K562 (cell line): ENCODE data around the gene MVP. TPM values are rescaled to one million over a fixed set of nuclear protein-coding genes. Genes with fewer than 3 reads are reported as not detected.
A peak's percentile ranks its signal among the peaks of the same experiment; 100 is the strongest.

ENCODE experiments used
- ETV5 ChIP-seq: sonication (generic); formaldehyde crosslinking; IDR thresholded peaks from 2 replicates; pipeline ENCODE4 v1.4.0; 2020; ENCODE audit warnings: low read depth, mild to moderate bottlenecking, missing genetic modification reagents
- MAFG ChIP-seq: fragments of 450-650 bp; conservative IDR thresholded peaks from 2 replicates; pipeline ENCODE4 v1.6.1; 2016; ENCODE audit warnings: missing genetic modification characterization, missing compliant biosample characterization
- MCM3 ChIP-seq: fragments of 450-650 bp; IDR thresholded peaks from 2 replicates; pipeline ENCODE4 v1.6.1; 2016
- MEF2A ChIP-seq: IDR thresholded peaks from 2 replicates; pipeline ENCODE4 v1.6.1; 2011; ENCODE audit warnings: low read depth, mild to moderate bottlenecking, low read length, moderate library complexity; ENCODE audit not compliant: control insufficient read depth
- MYBL2 ChIP-seq, 2 experiments: fragments of 450-650 bp in 1 of 2; sonication (generic) in 1 of 2; formaldehyde crosslinking in 1 of 2; IDR thresholded peaks; 2 replicates each; pipeline versions ENCODE4 v1.6.1 to v1.8.1; 2017 to 2022; ENCODE audit warnings: borderline replicate concordance in 1 of 2, inconsistent platforms in 1 of 2, low read depth in 1 of 2, mild to moderate bottlenecking in 1 of 2, missing genetic modification reagents in 1 of 2, moderate library complexity in 1 of 2
- NR2C1 ChIP-seq, 2 experiments: fragments of 450-650 bp; IDR thresholded peaks; 2 replicates each; pipeline ENCODE4 v1.6.1; 2017; ENCODE audit warnings: mild to moderate bottlenecking in 2 of 2, antibody characterized with exemption in 1 of 2, inconsistent platforms in 1 of 2, missing compliant biosample characterization in 1 of 2, missing genetic modification characterization in 1 of 2
- NRF1 ChIP-seq, 2 experiments: fragments of 450-650 bp; IDR thresholded peaks in 1 of 2; conservative IDR thresholded peaks in 1 of 2; 2 replicates each; pipeline ENCODE4 v1.6.1; 2014; ENCODE audit warnings: mild to moderate bottlenecking in 2 of 2
- RBM22 ChIP-seq: fragments of 200-400 bp; formaldehyde crosslinking; IDR thresholded peaks from 2 replicates; pipeline ENCODE4 v1.6.1; 2018; ENCODE audit warnings: low read length, low read depth; ENCODE audit not compliant: poor library complexity, severe bottlenecking
- TARDBP ChIP-seq: fragments of 450-650 bp; IDR thresholded peaks from 2 replicates; pipeline ENCODE4 v1.6.1; 2016
- TRIM24 ChIP-seq, 2 experiments: fragments of 450-650 bp; IDR thresholded peaks; 2 replicates each; pipeline ENCODE4 v1.6.1; 2016
- ZBTB43 ChIP-seq: sonication (generic); formaldehyde crosslinking; IDR thresholded peaks from 2 replicates; pipeline ENCODE4 v1.8.0; 2023; ENCODE audit warnings: mild to moderate bottlenecking, missing genetic modification reagents
- ZNF644 ChIP-seq: fragments of 200-800 bp; sonication (Bioruptor generic); IDR thresholded peaks from 2 replicates; pipeline ENCODE4 v1.6.1; 2016; ENCODE audit warnings: low read depth, missing genetic modification characterization, missing compliant biosample characterization
- polyA plus RNA-seq, 8 experiments: library from polyadenylated mRNA; depleted of rRNA in 4 of 8; stranded (reverse) in 5 of 8; unstranded in 3 of 8; fragments of >200 nt; fragmentation: Nextera tagmentation in 2 of 8; fragmentation: Illumina TruSeq in 1 of 8; extraction: Ambion mirVana in 2 of 8; extraction: Trizol in 1 of 8; gene quantifications; 2 replicates each; pipeline versions ENCODE4 v1.2.1 to v1.2.3, GENCODE V29; 2011 to 2014; ENCODE audit warnings: inconsistent platforms in 1 of 8, missing spikeins in 1 of 8
- total RNA-seq, 7 experiments: library from RNA; depleted of rRNA in 6 of 7; stranded (reverse); fragments of >200 nt in 6 of 7; fragmentation: Illumina TruSeq in 2 of 7; extraction: Trizol in 2 of 7; gene quantifications; 2 replicates each; pipeline versions ENCODE4 v1.2.1 to v1.2.3, GENCODE V29; 2011 to 2021; ENCODE audit warnings: low replicate concordance in 1 of 7
- TF ChIP-seq, protein P1 (sequence below): fragments of 450-650 bp; IDR thresholded peaks from 2 replicates; pipeline ENCODE4 v1.6.1; 2016; ENCODE audit warnings: mild to moderate bottlenecking, moderate library complexity

MVP gene
- total and polyA plus RNA-seq, 9 of the 15 experiments (the other 6 are each of a cell fraction or from before 2014, with no cell fraction given): 0.39 to 1.9 (median 0.76) TPM; not detected in 2

DNA sequence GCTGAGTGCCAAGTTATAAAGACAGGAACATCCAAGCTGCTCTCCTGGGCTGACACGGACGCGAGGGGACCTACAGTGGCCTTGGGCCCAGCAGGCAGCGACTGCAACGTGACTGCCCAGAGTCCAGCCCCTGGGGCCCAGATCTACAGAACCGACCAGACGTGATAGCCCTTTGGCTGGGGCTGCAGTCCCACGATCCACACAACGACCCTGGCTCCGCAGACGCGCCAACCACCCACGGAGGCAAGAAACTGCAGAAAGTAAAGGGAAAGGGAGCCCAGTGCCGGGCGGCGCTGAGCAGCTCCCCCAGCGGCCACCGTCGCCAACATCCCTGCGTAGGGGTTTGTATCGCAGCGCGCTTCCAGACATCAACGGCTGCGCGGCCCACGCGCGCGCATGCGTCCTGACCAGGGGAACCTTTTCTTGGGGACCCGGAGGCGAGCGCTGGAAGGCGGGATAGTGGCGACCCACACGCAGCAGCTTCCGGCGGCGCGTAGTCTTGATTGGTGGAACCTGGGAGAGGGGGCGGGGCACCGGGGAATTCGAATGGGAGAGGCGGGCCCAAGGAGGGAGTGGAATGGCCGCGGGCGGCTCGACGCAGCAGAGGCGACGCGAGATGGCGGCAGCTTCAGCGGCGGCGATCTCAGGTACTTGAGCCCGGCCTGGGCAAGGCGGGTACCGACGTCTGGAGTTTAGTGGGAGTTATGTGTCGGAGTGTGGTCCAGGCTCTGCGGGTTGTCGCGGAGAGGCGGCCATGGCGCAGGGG is 29.9 kb upstream of the MVP start, which contains the start of gene KIF22 (continued):
- TF ChIP-seq, protein P1, sequence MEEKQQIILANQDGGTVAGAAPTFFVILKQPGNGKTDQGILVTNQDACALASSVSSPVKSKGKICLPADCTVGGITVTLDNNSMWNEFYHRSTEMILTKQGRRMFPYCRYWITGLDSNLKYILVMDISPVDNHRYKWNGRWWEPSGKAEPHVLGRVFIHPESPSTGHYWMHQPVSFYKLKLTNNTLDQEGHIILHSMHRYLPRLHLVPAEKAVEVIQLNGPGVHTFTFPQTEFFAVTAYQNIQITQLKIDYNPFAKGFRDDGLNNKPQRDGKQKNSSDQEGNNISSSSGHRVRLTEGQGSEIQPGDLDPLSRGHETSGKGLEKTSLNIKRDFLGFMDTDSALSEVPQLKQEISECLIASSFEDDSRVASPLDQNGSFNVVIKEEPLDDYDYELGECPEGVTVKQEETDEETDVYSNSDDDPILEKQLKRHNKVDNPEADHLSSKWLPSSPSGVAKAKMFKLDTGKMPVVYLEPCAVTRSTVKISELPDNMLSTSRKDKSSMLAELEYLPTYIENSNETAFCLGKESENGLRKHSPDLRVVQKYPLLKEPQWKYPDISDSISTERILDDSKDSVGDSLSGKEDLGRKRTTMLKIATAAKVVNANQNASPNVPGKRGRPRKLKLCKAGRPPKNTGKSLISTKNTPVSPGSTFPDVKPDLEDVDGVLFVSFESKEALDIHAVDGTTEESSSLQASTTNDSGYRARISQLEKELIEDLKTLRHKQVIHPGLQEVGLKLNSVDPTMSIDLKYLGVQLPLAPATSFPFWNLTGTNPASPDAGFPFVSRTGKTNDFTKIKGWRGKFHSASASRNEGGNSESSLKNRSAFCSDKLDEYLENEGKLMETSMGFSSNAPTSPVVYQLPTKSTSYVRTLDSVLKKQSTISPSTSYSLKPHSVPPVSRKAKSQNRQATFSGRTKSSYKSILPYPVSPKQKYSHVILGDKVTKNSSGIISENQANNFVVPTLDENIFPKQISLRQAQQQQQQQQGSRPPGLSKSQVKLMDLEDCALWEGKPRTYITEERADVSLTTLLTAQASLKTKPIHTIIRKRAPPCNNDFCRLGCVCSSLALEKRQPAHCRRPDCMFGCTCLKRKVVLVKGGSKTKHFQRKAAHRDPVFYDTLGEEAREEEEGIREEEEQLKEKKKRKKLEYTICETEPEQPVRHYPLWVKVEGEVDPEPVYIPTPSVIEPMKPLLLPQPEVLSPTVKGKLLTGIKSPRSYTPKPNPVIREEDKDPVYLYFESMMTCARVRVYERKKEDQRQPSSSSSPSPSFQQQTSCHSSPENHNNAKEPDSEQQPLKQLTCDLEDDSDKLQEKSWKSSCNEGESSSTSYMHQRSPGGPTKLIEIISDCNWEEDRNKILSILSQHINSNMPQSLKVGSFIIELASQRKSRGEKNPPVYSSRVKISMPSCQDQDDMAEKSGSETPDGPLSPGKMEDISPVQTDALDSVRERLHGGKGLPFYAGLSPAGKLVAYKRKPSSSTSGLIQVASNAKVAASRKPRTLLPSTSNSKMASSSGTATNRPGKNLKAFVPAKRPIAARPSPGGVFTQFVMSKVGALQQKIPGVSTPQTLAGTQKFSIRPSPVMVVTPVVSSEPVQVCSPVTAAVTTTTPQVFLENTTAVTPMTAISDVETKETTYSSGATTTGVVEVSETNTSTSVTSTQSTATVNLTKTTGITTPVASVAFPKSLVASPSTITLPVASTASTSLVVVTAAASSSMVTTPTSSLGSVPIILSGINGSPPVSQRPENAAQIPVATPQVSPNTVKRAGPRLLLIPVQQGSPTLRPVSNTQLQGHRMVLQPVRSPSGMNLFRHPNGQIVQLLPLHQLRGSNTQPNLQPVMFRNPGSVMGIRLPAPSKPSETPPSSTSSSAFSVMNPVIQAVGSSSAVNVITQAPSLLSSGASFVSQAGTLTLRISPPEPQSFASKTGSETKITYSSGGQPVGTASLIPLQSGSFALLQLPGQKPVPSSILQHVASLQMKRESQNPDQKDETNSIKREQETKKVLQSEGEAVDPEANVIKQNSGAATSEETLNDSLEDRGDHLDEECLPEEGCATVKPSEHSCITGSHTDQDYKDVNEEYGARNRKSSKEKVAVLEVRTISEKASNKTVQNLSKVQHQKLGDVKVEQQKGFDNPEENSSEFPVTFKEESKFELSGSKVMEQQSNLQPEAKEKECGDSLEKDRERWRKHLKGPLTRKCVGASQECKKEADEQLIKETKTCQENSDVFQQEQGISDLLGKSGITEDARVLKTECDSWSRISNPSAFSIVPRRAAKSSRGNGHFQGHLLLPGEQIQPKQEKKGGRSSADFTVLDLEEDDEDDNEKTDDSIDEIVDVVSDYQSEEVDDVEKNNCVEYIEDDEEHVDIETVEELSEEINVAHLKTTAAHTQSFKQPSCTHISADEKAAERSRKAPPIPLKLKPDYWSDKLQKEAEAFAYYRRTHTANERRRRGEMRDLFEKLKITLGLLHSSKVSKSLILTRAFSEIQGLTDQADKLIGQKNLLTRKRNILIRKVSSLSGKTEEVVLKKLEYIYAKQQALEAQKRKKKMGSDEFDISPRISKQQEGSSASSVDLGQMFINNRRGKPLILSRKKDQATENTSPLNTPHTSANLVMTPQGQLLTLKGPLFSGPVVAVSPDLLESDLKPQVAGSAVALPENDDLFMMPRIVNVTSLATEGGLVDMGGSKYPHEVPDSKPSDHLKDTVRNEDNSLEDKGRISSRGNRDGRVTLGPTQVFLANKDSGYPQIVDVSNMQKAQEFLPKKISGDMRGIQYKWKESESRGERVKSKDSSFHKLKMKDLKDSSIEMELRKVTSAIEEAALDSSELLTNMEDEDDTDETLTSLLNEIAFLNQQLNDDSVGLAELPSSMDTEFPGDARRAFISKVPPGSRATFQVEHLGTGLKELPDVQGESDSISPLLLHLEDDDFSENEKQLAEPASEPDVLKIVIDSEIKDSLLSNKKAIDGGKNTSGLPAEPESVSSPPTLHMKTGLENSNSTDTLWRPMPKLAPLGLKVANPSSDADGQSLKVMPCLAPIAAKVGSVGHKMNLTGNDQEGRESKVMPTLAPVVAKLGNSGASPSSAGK: peak; percentile 63; the same call in 1 of the 2 replicates
- TF ChIP-seq MYBL2 (IDR thresholded peaks at IDR 0.05; ENCODE audit: low read depth) (peak; percentile 97), MYBL2 (CRISPR knock-in tag; IDR thresholded peaks at IDR 0.05; ENCODE audit: borderline replicate concordance) (peak; percentile 51; the same call in 1 of the 2 replicates), MCM3 (no peak), TRIM24 (IDR thresholded peaks at IDR 0.05) (peak in 1 of 2 experiments; percentile 98; a peak in 2 of 4 replicates), MEF2A (0 out of 2 replicates have a peak, but pooled peaks have one; percentile 33), RBM22 (peak; percentile 82), NRF1 (conservative IDR thresholded peaks at IDR 0.05 in 1 of 2, IDR thresholded peaks at IDR 0.05 in 1 of 2) (peak; percentile 99), ETV5 (peak; percentile 66), MAFG (tag) (no peak), ZNF644 (tag) (no peak), TARDBP (peak; percentile 76), ZBTB43 (CRISPR knock-in tag) (peak; percentile 80; the same call in 1 of the 2 replicates), NR2C1 (IDR thresholded peaks at IDR 0.05) (peak; percentile 56), NR2C1 (tag; IDR thresholded peaks at IDR 0.05) (peak; percentile 49; the same call in 1 of the 2 replicates)
